H4 (cell line): ENCODE data around the gene RGSL1. TPM values are rescaled to one million over a fixed set of nuclear protein-coding genes. Genes with fewer than 3 reads are reported as not detected.

Experiments used
- total RNA-seq: library from RNA; depleted of rRNA; stranded (reverse); fragments of >200 nt; shearing (Covaris generic); gene quantifications from 2 replicates; pipeline ENCODE4 v1.2.3, GENCODE V29; 2014; rRNA removed

RGSL1 gene
- total RNA-seq, 1 experiment from 2014 or later: not detected

Other genes with a start within 250 kb of the RGSL1 start
- gene GLUL, start 58.4 kb upstream of the RGSL1 start, total RNA-seq: 22.0 and 24.9 TPM in 2 replicates
- gene TEDDM1, start 49.5 kb upstream of the RGSL1 start, total RNA-seq: not detected in 2 replicates
- 12.2 and 12.6 TPM in 2 replicates for gene RNASEL, start 139.1 kb downstream of the RGSL1 start, total RNA-seq
- 0.04 TPM in 1 of 2 replicates, not detected in the other for gene RGS16, start 154.2 kb downstream of the RGSL1 start, total RNA-seq
- gene RGS8, start 234.4 kb downstream of the RGSL1 start, total RNA-seq: not detected in 2 replicates